Transverse colon (tissue), 3 donors: ENCODE results near the gene KIAA0232.

Source experiments
- EP300 ChIP-seq: sonication (generic); formaldehyde crosslinking; IDR thresholded peaks from one replicate; pipeline ENCODE4 v1.6.1; 2017; ENCODE audit warnings: antibody characterized with exemption, low read depth
- POLR2A ChIP-seq: fragments of 450-650 bp; IDR thresholded peaks from one replicate; pipeline ENCODE4 v1.6.1; 2016; ENCODE audit warnings: antibody characterized with exemption, mild to moderate bottlenecking, moderate library complexity
- TF ChIP-seq, protein P1 (sequence below), 5 experiments: fragments of 200-600 bp in 3 of 5; fragments of 450-650 bp in 2 of 5; sonication (generic) in 3 of 5; IDR thresholded peaks; 1 replicate in 2 of 5; 2 replicates in 3 of 5; pipeline ENCODE4 v1.5.1; 2016 to 2017; ENCODE audit warnings: antibody characterized with exemption in 5 of 5, inconsistent platforms in 3 of 5, mild to moderate bottlenecking in 2 of 5, moderate library complexity in 1 of 5

DNA sequence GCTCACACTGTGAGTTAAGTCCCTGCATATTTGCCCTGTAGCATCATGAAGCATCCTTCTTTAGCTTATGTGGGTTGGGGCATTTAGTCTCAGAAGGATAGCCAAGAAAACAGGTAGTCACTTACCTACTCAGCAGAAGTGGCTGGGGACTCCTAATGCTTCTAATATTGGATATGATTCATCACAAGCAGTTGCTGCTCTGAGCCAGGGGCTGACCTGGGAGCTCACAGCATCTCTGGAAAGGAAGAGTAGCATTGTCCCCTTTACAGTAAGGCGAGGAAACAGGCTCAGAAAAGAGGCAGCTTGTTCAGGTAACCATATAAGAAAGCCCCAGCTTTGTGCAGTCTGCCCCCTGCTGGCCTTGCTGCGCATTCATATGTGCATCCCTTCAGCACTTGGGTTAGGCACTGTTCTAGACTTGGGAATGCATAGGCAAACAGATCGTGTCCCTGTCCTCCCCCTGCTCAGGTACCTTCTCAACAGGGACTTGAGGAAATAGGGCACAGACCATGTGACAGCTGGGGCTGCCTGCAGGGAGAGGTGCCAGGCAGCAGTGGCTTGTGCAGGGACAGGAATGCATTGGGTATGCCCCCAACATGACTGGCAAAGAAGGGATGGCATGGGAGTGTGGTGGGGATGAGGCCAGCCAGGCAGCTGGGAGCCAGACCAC is 91.4 kb downstream of the KIAA0232 start:
- TF ChIP-seq, protein P1, sequence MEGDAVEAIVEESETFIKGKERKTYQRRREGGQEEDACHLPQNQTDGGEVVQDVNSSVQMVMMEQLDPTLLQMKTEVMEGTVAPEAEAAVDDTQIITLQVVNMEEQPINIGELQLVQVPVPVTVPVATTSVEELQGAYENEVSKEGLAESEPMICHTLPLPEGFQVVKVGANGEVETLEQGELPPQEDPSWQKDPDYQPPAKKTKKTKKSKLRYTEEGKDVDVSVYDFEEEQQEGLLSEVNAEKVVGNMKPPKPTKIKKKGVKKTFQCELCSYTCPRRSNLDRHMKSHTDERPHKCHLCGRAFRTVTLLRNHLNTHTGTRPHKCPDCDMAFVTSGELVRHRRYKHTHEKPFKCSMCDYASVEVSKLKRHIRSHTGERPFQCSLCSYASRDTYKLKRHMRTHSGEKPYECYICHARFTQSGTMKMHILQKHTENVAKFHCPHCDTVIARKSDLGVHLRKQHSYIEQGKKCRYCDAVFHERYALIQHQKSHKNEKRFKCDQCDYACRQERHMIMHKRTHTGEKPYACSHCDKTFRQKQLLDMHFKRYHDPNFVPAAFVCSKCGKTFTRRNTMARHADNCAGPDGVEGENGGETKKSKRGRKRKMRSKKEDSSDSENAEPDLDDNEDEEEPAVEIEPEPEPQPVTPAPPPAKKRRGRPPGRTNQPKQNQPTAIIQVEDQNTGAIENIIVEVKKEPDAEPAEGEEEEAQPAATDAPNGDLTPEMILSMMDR (IDR thresholded peaks at IDR 0.05), result peak; percentile 79 to 85 (median 83)
- TF ChIP-seq EP300 (no peak), POLR2A (no peak)
